Hepatic stellate cell (primary cell): Measurements from ENCODE around the gene ENTR1.

Source experiments
- DNase-seq: peaks from one replicate; pipeline ENCODE4 v3.0.0; 2011; ENCODE audit warnings: low spot score

ENTR1 gene

DNA sequence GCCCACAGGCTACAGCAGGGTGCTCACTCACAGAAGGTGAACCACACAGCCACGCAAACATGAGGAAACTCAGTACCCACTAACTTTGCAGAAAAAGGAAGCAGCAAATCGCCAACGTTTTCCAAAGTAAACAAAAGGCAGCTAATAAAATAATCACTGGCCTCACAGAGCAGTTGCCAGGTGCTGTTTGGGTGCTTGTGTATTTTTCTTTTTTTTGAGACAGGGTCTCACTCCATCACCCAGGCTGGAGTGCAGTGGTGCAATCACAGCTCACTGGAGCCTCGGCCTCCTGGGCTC lies 14.2 kb downstream of the ENTR1 start:
- DNase-seq, result no peak

GRCh38 chr9:136395345-136396218 lies 14.8 kb downstream of the ENTR1 start:
- DNase-seq, result no peak

DNA sequence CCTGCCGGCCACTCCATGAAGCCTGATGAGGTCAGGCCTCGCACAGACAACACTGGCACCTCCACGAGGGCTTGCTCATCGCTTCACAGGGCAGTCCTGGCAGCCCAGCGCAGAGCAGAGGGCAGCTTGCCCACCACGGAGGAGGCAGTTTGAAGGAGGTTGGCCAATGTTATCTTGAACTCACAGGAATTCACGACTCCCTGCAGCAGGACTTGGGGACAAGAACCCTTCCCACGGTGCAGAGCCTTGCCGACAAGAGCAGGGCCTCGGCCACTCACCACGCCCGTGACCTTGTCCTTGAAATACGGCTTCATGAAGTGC lies 15.4 kb downstream of the ENTR1 start:
- DNase-seq, result no peak

GRCh38 chr9:136394312-136395019 lies 15.9 kb downstream of the ENTR1 start:
- no peak for DNase-seq

DNA sequence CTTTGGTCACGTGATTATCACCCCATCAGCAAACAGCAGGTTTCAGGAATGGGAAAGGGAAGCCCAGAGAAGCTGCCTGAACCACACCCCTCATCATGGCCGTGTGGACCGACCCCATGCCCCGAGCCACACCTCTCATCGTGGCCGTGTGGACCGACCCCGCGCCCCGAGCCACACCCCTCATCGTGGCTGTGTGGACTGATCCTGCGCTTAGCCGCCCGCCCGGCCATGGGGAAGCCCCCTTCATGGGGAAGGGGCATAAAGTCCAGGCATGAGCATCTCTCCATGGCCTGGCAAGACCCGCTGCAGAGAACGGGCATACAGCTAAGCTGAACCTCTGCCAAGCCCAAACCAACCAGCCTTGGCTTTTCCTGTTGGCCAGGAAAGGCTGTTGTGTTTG lies 16.9 kb downstream of the ENTR1 start:
- no peak for DNase-seq

- no peak for DNase-seq
Observed at GRCh38 chr9:136392538-136393449, 17.6 kb downstream of the ENTR1 start.

DNA sequence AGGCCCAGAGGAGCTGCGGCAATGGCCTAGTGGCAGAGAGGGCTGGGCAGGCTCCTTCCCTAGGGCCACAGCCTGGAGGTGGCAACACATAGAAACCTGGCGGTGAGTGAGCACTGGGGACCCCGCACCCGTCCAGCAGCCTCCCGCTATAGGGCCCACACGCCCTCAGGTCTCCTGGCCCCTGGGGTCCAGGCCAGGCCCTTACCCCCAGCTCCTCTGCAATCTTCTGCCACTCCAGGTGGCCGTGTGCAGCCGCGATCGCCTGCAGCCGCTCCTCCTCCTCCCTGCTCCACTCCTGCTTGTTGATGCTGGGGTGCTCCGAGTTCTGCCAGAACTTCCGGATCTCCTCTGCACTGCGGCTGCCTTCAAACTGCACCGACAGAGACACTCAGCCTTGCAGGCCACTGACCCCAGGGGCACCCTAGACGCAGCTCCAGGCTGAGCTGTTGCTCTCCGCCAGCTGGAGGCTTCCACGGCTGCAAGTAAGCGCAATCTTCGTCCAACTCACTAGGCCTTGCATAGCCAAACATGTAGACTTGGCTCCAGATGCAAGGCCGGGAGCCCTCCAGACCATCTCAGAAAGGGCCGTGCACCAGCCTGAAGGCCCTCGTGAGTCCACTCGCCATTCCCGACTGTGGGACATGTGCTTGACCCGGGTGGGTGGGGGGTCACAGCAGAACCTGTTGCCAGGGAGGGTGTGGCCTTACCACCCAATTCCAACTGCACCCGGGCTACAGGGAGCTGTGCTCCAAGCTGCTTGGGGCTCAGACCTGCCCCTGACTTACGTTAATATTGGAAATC lies 18.5 kb downstream of the ENTR1 start:
- DNase-seq, result no peak

DNA sequence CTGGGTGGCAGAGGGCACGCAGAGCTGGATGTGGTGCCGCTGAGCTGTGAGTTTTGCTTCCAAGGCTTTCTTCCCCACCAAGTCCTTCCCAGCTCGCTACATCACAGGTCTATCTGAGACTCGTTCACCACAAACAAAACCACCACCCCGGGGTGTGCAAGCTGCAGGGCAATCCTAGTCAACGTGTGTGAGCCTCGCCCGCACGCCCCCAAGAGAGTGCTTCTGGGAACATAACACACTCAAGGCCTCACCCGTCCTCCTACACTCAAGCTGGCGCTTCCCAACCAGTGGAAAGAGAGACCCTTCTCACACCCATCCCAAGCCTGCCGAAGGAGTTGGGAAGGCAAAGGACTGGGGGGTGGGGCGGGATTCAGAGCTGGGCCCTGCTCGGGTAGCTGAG lies 21.0 kb downstream of the ENTR1 start:
- no peak for DNase-seq

DNA sequence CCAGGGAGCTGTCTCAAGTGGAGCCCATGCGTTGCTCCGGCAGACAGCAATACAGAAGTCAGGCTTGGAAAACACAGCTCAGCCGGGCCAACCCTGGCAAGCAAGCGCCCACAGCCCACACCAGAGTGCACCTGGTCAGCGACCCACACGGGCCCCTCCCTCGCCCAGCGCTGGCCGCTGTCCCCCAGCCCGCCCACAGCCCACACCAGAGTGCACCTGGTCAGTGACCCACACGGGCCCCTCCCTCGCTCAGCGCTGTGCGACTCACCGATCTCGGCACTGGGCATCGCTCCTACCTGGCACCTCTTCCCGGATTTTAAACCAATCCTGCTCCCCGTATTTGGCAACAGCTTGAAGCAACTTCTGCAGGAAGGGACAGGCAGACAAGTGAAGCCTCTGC lies 23.2 kb downstream of the ENTR1 start:
- DNase-seq, result no peak

DNA sequence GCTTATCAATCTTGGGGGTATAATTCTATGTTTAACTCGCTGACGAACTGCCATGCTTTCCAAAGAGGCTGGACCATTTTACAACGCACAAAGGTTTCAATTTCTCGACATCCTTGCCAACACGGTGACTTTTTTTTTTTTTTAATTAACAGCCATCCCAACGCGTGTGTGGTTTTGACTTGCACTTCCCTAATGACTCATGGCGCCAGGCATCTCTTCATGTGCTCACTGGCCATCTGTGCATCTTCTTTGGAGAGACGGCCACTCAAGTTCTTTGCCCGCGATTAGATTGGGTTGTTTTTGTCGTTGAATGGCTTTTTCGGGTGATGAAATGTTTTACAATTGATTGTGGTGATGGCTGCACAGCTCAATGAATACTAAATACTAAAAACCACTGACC lies 24.4 kb downstream of the ENTR1 start:
- DNase-seq, result no peak

- DNase-seq, result no peak
Observed at GRCh38 chr9:136385015-136385414, 25.4 kb downstream of the ENTR1 start.

- DNase-seq, result no peak
Observed at GRCh38 chr9:136383436-136383835, 27.0 kb downstream of the ENTR1 start.

DNA sequence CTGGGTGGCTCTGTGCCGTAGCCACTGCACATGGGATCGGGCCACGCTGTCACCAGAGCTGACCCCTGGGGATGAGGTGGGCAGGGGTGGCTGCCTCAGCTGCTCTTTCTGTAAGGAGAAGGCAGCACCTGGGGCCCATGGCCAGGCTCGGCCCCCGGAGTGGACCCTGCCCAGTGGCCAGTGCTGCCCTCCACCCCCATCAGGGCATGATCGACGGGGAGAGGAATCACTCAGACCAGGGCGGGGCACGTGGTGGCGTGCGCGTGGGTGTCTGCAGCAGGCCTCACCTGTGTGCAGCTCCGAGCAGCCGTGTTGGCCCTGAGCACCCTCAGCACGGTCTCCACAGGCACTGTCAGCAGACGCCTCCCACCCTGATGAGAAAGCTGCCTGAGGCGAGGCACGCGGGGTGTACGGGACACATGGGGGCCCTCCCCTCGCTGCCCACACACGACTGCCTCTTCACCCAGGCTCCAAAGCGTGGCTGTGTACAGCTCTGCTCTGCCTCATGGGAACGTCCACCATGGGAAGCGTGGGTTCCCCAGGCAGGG lies 28.4 kb downstream of the ENTR1 start:
- no peak for DNase-seq

DNA sequence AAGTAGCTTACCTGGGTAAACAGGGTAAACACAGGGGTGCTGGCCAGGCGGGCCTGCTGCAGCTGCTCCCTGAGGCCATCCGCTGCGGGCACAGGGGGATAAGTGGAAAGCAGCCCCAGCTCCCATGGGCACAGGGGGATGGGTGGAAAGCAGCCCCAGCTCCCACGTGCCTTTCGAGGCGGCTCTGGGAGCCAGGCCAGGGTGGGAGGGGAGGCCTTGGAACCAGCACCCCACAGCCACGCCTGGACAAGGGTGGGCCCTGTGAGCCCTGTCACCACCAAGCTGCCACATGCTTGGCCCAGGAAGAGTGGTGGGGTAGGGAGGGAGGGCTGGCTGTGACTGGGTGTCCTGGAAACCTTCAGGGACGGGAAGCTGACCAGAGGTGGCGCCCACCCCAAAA lies 29.1 kb downstream of the ENTR1 start:
- DNase-seq, result no peak

GRCh38 chr9:136380381-136380780 lies 30.0 kb downstream of the ENTR1 start:
- DNase-seq, result no peak

DNA sequence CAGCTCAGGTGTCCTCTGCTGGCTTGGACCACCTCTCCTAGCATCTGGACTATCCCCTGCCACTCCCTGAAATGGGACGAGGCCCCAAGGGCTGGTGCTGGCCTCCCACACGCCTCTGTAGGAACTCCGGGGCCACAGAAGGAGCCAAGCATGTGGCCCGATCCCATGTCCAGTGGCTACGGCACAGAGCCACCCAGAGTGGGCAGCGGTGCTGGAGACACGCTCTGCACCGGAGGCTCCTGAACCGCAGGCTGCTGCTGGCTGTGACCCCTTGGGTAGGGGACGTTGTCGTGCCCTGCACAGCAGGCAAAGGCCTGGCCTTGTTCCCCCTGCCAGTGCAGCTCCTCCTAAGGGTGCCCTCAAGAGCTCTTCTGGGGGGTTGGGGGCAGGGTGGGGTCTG lies 30.5 kb downstream of the ENTR1 start:
- DNase-seq, result no peak

DNA sequence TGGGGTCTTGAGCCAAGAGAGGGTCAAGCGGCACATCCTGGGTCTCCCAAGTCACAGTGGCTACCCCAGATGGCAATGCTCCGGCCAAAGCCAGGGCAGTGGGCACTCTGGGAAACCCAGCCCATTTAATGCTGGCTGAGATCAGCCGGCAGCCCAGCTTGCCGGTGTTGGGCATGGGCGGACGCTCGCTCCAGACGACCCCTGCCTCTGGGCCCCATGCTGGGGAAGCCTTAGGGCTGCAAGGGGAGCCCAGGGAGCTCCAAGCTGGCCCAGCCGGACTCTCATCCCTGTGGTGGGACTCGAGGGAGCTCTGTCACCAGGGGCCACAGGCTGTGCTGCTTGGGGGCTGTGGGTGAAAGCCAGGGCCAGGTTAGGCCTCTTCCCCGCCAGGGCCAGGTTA lies 31.0 kb downstream of the ENTR1 start:
- DNase-seq, result no peak

- DNase-seq, result no peak
Observed at GRCh38 chr9:136379003-136379287, 31.5 kb downstream of the ENTR1 start.

DNA sequence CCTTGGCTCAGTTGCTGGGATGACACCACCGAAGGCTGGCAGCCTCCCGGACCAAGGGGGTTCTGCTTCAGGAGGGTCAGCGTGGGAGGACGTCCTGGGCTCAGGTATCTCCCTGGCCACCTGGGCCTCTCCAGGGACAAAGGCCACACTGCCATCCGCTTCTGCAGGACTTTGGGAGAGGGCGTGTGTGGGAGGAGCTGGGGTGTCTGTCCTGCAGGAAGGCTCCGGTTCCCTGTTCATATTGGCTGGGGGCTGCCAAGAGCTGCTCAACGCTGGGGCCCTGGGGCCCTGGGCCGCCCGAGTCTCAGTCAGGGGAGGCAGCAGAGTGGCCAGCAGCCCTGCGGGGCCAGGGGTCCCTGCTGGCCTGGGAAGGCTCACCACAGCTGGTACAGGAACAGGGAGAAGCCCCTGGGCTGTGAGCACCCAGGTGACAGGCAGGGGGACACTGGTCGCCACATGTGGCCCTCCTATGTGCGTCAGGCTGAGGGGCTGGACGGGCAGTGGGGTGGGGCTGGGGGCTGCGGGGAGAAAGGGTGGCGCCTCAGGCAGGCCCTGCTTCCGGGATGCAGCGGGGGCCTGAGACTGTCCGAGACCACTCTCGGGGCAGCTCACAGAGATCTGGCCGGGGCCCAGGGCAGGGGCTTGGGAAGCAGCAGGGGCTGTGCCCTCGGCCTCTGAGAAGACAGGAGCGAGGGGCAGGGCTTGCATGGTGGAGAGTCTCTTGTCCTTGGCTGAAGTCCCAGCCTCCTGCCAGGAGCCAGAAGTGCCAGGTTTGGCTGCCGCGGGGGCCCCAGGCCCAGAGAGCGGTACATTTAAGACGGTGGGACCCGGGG lies 32.0 kb downstream of the ENTR1 start:
- no peak for DNase-seq

DNA sequence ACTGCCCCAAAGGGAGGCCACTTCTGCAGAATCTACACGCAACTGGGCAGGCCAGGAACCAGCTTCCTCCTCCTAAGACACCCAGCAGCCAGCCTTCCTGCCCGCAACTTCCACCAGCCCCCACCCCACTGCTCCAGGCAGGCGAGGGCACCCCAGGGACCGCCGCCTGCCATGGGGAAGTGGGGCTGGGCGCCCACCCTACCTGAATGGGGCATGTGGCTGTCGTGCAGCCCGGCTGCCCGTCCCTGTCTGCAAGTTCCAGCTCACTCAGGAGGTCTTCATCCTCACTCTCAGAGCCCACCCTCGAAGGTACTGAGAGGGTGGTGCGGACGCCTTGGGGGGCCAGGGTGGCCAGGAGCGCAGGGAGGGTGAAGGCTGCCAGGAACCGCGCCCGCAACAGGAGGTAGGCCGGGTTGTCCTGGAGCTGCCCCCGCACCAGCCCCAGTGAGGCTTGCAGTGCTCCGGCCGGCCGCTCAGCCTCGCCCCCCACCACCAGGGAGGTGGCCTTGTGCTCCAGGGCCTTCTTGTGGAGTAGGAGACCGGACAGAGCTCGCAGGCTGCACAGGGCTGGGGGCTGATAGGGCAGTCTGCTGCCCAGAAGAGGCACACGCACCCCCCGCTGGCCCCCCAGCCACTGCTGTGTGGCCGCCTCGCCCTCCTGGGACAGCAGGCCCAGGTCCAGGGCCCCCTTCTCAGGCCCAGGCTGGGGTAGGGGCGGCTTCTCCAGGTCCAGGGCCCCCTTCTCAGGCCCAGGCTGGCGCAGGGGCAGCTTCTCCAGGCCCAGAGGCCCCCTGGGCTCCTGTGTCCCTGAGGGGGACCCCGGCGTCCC lies 32.9 kb downstream of the ENTR1 start:
- no peak for DNase-seq
